ENCODE results near the gene SRRM5.

DNA sequence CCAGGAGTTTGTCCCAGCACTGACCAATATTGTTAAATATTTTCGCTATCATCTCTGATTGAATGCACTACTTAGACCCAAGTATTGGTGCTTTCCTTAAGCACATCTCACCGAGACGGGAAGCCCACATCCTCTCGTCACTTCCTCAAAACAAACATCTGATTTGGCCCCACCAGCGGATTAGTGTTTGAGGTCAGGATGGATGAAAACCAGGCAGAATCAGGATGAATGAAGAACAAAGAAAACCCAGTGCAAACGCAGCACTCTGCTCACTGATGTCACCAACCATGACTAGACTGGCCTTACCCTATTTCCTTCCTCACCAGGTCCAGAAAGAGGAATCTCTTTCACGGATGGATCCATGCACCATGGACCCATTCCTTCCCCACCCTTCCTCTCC, 52.1 kb downstream of the SRRM5 start:
- TF ChIP-seq, protein P1, sequence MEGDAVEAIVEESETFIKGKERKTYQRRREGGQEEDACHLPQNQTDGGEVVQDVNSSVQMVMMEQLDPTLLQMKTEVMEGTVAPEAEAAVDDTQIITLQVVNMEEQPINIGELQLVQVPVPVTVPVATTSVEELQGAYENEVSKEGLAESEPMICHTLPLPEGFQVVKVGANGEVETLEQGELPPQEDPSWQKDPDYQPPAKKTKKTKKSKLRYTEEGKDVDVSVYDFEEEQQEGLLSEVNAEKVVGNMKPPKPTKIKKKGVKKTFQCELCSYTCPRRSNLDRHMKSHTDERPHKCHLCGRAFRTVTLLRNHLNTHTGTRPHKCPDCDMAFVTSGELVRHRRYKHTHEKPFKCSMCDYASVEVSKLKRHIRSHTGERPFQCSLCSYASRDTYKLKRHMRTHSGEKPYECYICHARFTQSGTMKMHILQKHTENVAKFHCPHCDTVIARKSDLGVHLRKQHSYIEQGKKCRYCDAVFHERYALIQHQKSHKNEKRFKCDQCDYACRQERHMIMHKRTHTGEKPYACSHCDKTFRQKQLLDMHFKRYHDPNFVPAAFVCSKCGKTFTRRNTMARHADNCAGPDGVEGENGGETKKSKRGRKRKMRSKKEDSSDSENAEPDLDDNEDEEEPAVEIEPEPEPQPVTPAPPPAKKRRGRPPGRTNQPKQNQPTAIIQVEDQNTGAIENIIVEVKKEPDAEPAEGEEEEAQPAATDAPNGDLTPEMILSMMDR (IDR thresholded peaks at IDR 0.05 in 2 of 3, conservative IDR thresholded peaks at IDR 0.05 in 1 of 3; ENCODE audit: borderline replicate concordance in 1 of 3, insufficient read depth in 1 of 3, low read depth in 2 of 3, low read length in 2 of 3): no peak
- TF ChIP-seq EZH2phosphoT487 (IDR thresholded peaks at IDR 0.05; ENCODE audit: borderline replicate concordance) (no peak), POLR2A (IDR thresholded peaks at IDR 0.05; ENCODE audit: borderline replicate concordance, extremely low read depth, insufficient read depth, insufficient read length) (no peak), POLR2AphosphoS5 (IDR thresholded peaks at IDR 0.05; ENCODE audit: low read depth, low read length) (no peak), ELF1 (IDR thresholded peaks at IDR 0.05; ENCODE audit: borderline replicate concordance, low read depth) (no peak), YY1 (IDR thresholded peaks at IDR 0.05; ENCODE audit: extremely low read depth, insufficient replicate concordance, low read depth, low read length) (no peak), CBX3 (IDR thresholded peaks at IDR 0.05; ENCODE audit: low read depth) (no peak)
- TF ChIP-seq, protein P2, sequence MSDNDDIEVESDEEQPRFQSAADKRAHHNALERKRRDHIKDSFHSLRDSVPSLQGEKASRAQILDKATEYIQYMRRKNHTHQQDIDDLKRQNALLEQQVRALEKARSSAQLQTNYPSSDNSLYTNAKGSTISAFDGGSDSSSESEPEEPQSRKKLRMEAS (IDR thresholded peaks at IDR 0.05): no peak
- TF ChIP-seq, protein P3, sequence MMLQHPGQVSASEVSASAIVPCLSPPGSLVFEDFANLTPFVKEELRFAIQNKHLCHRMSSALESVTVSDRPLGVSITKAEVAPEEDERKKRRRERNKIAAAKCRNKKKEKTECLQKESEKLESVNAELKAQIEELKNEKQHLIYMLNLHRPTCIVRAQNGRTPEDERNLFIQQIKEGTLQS (IDR thresholded peaks at IDR 0.05): no peak

Measured in HCT116 (cell line).